Endometrium (tissue), 2 donors: Measurements from ENCODE around the gene PCIF1.
"Not testable (repeated sequence)": the region's sequence is repeated elsewhere in the genome, so short reads cannot be mapped to it uniquely, and the experiment has no call there.

Experiments
- FAIRE-seq: peaks from 2 replicates; lab custom pipeline; 2012; peaks lifted over from hg19 to GRCh38; lab: Jason Lieb, UNC
- donor health status: control.
- donor health status: control.

The PCIF1 gene

DNA sequence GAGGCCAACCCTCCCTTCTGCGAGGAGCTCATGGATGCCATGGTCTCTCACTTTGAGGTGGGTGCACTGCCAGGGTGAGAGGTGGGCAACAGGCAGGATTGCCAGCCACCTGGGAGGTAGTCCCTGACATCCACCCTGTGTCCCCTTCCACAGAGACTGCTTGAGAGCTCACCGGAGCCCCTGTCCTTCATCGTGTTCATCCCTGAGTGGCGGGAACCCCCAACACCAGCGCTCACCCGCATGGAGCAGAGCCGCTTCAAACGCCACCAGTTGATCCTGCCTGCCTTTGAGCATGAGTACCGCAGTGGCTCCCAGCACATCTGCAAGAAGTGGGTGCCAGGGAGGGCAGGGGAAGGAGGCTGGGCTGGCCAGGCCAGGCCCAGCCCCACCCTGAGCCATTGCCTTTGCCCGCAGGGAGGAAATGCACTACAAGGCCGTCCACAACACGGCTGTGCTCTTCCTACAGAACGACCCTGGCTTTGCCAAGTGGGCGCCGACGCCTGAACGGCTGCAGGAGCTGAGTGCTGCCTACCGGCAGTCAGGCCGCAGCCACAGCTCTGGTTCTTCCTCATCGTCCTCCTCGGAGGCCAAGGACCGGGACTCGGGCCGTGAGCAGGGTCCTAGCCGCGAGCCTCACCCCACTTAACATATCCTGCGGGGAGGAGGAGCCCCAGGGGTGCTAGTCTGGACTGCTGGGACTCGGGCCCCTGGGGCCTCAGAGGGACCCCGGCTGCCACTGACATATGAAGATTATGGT, 12.8 kb downstream of the PCIF1 start:
- FAIRE-seq = no peak

DNA sequence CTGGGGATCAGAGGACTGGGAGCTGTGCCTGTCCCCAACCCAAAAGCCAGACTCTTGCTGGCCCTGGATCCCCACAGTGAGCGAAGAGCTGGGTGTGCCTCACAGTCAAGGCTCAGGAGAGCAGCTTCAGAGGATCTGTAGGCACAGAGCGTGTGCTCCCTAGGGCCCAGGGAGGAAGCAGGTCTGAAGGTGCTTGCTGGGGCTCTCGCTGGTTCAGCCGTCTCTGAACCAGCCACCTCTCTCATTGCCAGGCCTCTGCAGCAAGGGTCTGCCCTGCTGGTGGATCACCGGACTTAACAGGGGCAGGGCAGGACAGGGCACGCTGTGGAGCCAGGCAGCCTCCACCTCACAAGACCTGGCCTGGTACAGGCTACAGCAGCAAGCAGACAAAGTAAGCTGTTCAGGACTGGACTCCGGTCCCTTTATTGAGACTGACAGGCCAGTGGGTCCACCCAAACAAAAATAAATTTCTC, 13.8 kb downstream of the PCIF1 start:
- no peak for FAIRE-seq

DNA sequence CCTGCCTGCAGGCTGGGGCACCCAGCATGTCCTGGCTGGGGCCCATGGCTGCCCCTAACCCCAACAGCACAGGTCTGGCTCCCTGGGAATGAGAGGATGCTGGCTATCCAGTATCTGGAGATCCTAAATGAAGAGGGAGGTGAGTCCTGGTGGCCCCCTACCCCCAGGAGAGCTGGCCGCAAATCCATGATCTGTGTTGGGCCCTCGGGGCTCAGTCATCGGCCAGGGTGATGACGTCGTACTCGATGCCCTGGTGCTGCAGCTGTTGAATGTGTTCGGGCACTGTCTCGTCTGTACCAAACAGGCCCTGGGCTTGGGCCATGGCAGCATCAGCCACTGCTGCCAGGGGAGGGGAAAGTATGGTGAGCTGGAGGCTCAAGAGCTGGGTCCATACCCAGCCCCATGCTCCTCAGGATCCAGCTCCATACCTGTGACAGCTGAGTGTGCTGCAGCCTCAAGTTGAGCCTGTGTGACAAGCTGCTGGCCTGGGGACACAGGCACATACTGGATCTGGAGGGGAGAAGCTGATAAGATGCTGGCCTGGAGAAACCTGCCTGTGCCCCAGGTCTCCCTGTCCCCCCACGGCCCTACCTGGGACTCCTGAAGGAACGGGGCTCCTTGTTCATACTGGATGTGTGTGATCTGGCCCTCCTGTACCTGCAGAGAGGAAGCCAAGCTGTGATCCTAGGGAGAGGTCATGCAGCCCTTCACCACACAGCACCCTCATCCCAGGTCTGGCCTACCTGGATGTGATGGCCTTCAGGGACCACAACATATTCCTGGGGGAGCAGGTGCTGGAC, 14.5 kb downstream of the PCIF1 start:
- FAIRE-seq = no peak

DNA sequence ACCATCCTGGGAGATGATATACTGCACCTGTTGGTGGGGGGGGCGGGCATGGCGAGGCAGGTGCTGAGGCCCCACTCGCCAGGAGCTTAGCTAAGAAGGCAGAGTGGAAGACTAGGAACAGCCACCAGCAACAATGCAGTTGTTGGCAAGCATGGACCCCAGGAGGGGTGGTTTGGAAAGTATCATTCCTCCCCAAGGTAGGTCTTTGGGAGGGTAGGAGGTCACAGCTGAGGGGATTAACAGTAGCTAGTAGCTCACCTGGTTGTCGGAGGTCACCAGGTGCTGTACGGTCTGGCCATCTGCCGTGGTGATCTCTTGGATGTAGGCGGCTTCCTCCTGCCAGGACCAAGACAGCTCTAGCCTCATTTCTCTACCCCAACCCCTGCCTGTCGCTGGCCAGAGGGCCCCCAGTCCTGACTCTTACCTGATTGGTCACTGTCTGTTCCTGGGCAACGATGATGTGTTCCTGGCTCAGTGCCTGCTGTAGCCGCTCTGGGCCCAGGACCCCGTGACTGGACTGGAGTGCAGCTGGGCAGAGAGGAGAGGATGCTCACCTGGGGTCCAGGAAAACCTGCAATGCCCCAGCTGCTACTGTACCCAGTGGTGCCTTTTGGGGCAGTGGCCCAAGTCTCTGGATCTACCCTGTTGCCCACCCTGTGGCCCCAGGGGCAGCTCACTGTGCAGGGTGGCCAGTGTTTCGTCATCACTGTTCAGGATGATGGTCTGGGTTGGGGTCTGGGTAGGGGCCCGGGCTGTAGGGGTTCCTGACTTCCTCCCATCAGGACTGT, 15.3 kb downstream of the PCIF1 start:
- no peak for FAIRE-seq

DNA sequence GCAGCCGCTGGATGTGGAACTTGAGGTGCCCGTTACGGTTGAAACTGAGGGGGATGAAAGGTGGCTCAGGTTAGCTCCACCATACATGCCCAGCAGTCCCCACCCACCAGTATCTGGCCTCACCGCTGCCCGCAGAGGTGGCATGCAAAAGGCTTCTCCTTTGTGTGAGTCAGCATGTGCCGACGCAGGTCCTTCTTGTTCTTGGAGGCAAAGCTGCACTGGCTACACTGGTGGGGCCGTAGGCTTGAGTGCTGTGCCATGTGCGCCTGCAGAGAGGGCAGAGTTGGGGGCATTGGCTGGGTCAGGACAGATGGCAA, 15.8 kb downstream of the PCIF1 start:
- FAIRE-seq = no peak

GRCh38 chr20:45951925-45952834, 17.7 kb downstream of the PCIF1 start:
- FAIRE-seq = no peak

- FAIRE-seq = no peak
Measured at GRCh38 chr20:45952861-45953260, 18.4 kb downstream of the PCIF1 start.

DNA sequence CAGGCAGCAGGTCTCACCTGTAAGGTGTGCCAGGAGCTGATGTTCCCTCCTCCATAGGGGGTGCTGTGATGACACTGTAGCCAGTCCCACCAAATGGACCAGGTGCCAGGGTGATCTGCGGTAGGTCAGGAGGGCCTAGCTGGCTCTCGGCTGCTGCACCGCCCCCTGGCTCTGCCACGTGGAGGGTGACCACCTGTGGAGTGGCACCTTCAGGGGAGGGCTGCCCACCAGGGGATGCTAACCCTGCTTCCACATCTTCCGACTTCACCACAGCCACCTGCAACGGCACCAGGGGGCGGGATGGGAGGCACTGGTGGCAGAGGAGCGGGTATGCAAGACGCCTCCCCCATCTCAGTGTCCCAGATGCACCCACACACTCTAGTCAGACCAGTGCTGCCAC, 19.2 kb downstream of the PCIF1 start:
- no peak for FAIRE-seq

- not testable (repeated sequence) for FAIRE-seq
Measured at GRCh38 chr20:45956326-45956725, 21.8 kb downstream of the PCIF1 start.

DNA sequence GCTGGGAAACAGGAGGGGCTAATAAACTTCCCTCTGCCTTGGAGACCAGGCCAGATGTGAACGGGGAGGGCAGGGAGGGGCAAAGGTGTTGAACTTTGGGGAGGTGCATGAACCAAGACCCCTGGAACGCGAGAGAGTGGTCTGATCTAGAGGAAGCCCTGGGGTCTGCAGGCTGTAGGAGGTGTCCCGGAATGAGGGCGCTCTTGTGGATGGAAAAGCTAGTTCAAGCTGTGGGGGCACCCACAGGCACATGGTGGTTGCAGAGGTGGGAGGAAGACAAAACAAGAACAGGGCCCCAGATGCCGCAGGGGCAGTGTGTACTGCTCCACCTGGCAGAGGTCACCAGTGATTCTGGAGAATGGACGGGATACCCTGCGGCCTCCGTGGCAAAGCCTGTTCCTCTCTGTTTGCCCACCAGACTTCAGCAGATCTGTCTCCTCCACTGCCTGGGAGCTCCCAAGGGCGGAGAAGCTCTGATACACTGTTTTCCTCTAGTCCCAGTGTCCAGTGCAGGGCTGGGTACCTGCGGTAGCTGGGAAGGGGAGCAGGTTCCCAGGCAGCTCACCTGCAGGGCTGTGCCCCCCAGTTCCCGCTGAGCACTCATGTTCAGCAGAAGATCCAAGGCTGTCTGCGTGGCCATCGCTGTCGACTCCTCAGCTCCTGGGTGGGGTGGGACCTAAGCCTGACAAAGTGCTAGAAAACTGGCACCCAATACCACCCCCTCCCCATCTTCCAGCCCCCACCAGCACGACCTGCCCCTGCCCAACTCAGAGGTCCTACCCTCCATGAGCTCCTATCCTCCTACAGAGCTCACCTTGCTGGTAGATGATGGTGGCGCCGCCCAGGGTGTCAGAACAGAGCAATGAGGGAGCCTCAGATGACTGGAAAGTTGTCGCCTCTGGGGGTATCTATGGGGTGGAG, 22.8 kb downstream of the PCIF1 start:
- FAIRE-seq = no peak

DNA sequence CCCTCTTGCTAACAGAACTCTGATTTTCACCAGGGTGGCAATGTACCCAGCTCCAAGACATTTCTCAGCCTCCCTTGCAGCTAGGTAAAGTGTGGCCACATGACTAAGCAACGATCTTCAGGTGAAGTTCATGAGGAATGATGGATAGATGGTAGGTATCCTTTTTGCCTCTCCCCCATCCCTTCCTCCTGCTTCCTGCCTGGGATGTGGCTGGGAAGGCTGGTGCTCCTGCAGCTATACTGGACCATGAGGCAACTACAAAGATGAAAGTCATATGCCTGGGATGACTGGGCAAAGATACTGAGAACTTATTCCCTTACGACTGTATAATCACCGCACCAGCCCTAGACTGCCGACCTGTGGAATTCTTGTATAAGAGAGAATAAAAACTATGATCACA, 24.1 kb downstream of the PCIF1 start:
- FAIRE-seq = no peak

DNA sequence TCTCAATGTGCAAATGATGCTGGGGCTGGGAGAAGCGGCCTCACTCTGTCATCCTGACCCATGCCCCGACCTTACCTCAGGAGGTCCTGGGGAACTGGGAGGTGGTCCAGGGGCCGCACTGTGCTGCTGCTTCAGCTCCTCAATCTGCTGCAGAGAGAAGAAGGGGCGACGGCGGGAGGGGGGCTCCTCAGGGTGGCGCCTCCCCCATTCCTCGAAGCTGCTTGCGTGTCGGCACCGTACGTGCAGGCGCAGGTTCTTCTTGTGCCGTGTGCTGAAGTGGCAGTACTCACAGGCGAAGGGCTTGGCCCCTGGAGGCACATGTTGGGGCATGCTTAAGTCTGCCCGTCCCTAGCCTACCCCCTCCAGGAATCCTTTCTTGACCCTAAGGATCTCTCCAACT, 24.6 kb downstream of the PCIF1 start:
- FAIRE-seq = no peak

GRCh38 chr20:45959956-45960630, 25.6 kb downstream of the PCIF1 start:
- no peak for FAIRE-seq

DNA sequence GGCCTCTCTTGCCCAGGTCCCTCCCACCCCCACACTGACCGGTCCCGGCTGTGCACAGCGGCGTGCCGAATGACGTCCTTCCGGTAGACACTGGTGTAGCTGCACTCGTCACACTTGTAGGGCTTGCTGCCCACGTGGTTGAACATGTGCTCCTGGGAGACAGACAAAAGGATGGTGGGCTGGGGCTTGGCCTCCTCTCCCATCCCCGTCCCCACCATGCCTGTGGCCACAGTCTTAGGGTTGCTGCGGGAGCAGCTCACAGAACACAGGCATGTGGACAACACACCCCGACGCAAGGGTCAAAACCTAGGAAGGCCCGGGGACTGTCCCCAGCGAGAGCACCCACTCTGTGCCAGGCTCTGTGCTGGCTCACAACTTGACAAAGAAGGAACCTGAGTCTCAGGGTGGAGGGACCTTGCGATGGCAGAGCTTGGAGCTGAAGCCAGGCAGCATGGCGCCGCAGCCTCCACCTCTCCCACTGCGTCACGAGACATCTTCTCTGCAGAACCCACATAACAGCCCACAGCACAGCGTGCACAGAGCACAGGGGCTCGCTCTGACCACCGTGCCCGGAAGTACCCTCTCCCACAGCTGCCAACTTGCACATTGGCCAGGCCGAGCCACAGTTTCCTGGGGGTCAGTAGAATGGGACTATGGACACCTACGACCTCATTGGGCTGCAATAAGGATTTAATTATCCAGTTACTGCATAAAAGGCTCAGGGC, 27.7 kb downstream of the PCIF1 start:
- no peak for FAIRE-seq

- no peak for FAIRE-seq
Measured at GRCh38 chr20:45963059-45964005, 28.8 kb downstream of the PCIF1 start.

DNA sequence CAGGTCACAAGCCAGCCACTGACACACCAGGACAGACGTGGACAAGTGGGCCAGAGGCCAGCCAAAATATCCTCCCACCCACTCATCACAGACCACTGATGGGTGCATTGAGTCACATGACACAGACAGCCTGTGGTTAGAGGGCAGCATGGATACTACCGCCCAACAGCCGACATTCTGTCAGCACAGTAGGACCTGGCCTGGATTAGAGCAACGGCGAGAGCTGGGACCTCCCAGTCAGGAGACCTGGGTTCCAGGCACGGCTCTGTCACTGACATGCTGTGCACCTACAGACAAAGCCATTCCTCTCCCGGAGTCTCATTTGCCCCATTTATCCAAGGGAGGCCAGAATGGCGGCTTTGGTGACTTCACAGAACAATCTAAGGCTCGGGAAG, 29.5 kb downstream of the PCIF1 start:
- FAIRE-seq = no peak

DNA sequence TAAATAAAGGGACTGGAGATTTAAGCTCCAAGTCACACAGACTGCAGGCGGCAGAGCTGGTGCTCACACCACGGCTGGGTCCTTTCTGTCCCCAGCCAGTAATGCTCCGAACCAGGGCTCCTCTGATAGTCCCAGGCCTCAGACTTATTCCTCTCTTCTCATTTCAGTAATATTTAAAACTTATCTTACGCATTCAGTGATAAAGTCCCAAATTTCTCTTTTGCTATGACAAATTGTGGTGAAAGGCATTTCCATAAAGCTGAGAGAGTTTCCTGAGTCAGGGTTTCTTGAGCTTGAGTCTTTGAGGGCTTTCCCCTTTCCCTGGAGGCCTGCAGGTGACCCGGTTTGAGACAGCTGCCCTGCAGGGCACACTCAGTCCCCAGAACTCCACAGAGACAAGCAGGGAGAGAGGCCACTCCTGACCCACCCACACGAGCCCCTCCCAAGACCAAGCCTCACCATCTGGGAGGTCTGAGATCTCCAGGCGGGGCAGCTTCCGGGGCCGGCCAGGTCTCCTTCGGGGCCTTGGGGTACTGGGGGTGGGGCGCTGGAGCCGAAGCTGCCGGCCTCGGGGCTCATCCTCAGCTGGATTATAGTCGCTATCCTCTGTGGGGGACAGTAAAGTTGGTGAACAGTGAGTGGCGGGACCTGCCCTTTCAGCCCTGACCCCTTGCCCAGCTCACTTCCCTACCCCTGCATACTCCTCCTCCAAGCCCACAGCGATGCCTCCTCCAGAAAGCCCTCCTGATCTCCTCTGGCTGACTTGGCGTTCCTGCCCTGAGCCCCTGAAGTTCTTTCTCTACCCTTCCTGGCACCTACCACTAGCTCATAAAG, 30.9 kb downstream of the PCIF1 start:
- FAIRE-seq = no peak
